Measurements from ENCODE around the gene LIX1L. TPM values are rescaled to one million over a fixed set of nuclear protein-coding genes. Genes with fewer than 3 reads are reported as not detected.
"Not testable (repeated sequence)": the region's sequence is repeated elsewhere in the genome, so short reads cannot be mapped to it uniquely, and the experiment has no call there.

Gene LIX1L
- total RNA-seq, 1 experiment from 2014 or later = 29.7 TPM

GRCh38 chr1:145936247-145936646 is 21.6 kb downstream of the LIX1L start:
- no peak for DNase-seq (ENCODE audit: low read depth)

GRCh38 chr1:145935708-145936107 is 22.1 kb downstream of the LIX1L start:
- no peak for DNase-seq (ENCODE audit: low read depth)

GRCh38 chr1:145932522-145933009 is 25.3 kb downstream of the LIX1L start:
- not testable (repeated sequence) for DNase-seq (ENCODE audit: low read depth)

GRCh38 chr1:145927916-145928643 is 29.7 kb downstream of the LIX1L start:
- no peak for DNase-seq (ENCODE audit: low read depth)

GRCh38 chr1:145927063-145927886 is 30.5 kb downstream of the LIX1L start, which contains the start of gene RBM8A:
RBM8A (minus strand) TSS chr1:145927484; CDS start chr1:145927426, 58 bp downstream.
- DNase-seq (ENCODE audit: low read depth) = peak; percentile 97

- DNase-seq (ENCODE audit: low read depth) = no peak
These were observed 31.1 kb downstream of the LIX1L start for GRCh38 chr1:145926686-145927062.

GRCh38 chr1:145922266-145922665 is 35.6 kb downstream of the LIX1L start:
- DNase-seq (ENCODE audit: low read depth) = no peak

GRCh38 chr1:145920297-145920696 is 37.5 kb downstream of the LIX1L start:
- DNase-seq (ENCODE audit: low read depth) = not testable (repeated sequence)

GRCh38 chr1:145918992-145919939 is 38.6 kb downstream of the LIX1L start:
- DNase-seq (ENCODE audit: low read depth) = peak; percentile 55

GRCh38 chr1:145918144-145918991 is 39.4 kb downstream of the LIX1L start, which contains the start of gene PEX11B:
PEX11B (minus strand) TSS chr1:145918717; CDS start chr1:145918688, 29 bp downstream.
- DNase-seq (ENCODE audit: low read depth) = peak; percentile 80

- no peak for DNase-seq (ENCODE audit: low read depth)
These were observed 40.2 kb downstream of the LIX1L start for GRCh38 chr1:145917595-145917994.

GRCh38 chr1:145916745-145917144 is 41.1 kb downstream of the LIX1L start:
- DNase-seq (ENCODE audit: low read depth) = no peak

GRCh38 chr1:145912128-145912641 is 45.6 kb downstream of the LIX1L start:
- DNase-seq (ENCODE audit: low read depth) = no peak

GRCh38 chr1:145908653-145909052 is 49.2 kb downstream of the LIX1L start:
- peak; percentile 48 for DNase-seq (ENCODE audit: low read depth)

GRCh38 chr1:145906954-145907753 is 50.7 kb downstream of the LIX1L start:
- peak; percentile 35 for DNase-seq (ENCODE audit: low read depth)

GRCh38 chr1:145901312-145902021 is 56.4 kb downstream of the LIX1L start:
- DNase-seq (ENCODE audit: low read depth) = no peak

GRCh38 chr1:145898756-145899155 is 59.1 kb downstream of the LIX1L start:
- DNase-seq (ENCODE audit: low read depth) = no peak

- DNase-seq (ENCODE audit: low read depth) = no peak
These were observed 59.8 kb downstream of the LIX1L start for GRCh38 chr1:145897969-145898368.

GRCh38 chr1:145895471-145895870 is 62.3 kb downstream of the LIX1L start:
- no peak for DNase-seq (ENCODE audit: low read depth)

All from RPMI7951 (cell line).